ENCODE data around the gene CARM1.
"Not testable (repeated sequence)": the region's sequence is repeated elsewhere in the genome, so short reads cannot be mapped to it uniquely, and the experiment has no call there.

The CARM1 gene

DNA sequence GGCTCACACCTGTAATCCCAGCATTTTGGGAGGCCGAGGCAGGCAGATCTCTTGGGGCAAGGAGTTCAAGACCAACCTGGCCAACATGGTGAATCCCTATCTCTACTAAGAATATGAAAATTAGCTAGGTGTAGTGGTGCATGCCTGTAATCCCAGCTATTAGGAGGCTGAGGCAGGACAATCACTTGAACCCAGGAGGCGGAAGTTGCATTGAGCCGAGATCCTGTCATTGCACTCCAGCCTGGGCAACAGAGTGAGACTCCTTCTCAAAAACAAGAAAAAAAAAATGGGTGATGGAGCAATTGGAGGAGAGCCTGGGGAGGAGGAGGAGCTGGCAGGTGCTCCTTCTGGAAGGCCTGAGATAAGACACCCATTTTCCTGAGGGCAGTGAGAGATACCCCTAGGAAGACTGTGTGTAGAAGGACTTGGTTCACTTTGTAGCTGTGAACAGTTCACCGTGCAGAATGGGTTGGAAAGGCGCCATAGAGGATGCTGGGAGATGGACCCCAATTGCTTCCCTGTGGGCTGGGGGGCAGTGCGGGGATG, 8.7 kb upstream of the CARM1 start:
- Histone ChIP-seq H3K4me1 (ENCODE audit: control insufficient read depth, insufficient read depth, low read length) (no peaks in the 10 kb centered on the region; the same call in 1 of the 2 replicates), H3K9me3 (ENCODE audit: control insufficient read depth, insufficient read depth, low read length) (no peaks in the 10 kb centered on the region), H3K27ac (ENCODE audit: low read length) (no peak overlapping the region), H3K27me3 (ENCODE audit: control insufficient read depth, insufficient read depth, low read length) (no peaks in the 10 kb centered on the region), H3K4me3 (ENCODE audit: low read length) (no peak overlapping the region), H3K36me3 (ENCODE audit: control insufficient read depth, insufficient read depth, low read length) (no peaks in the 10 kb centered on the region)
- no CpG with 5 or more reads among the region's 6 CpGs for WGBS (ENCODE audit: insufficient coverage, insufficient read length)
- DNase-seq (ENCODE audit: low read depth, low spot score), result no peak

DNA sequence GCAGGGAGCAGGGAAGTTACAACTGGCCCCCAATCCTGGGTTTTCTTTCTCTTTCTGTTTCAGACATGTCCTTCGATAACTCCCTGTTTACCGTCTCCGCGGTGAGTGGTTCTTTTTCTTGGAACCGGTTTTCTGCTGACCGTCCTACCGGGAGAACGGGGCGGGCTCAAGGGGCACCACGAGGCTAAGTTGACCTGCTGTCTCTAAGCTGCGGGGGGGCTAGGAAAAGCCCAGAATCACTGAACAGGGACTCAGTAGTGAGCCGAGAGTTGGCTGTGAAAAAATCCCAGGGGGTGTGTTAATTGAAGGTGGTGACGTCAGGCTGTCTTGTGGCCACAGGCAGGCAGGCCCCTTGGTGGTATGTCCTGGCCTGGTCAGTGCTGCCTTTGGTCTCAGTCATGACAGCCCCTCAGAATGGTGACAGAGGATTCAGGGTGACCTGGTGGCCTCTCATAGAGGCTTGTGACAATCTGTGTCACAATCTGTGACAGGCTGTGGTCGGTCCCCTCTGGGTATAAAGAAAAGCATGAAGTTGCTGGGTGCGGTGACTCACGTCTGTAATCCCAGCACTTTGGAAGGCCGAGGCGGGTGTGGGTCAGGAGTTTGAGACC, 8.1 kb upstream of the CARM1 start:
- Histone ChIP-seq H3K4me3 (ENCODE audit: low read length) (no peak overlapping the region), H3K9me3 (ENCODE audit: control insufficient read depth, insufficient read depth, low read length) (no peaks in the 10 kb centered on the region), H3K27ac (ENCODE audit: low read length) (no peak overlapping the region), H3K27me3 (ENCODE audit: control insufficient read depth, insufficient read depth, low read length) (no peaks in the 10 kb centered on the region), H3K36me3 (ENCODE audit: control insufficient read depth, insufficient read depth, low read length) (no peaks in the 10 kb centered on the region), H3K4me1 (ENCODE audit: control insufficient read depth, insufficient read depth, low read length) (no peaks in the 10 kb centered on the region; the same call in 1 of the 2 replicates)
- WGBS (ENCODE audit: insufficient coverage, insufficient read length), result no CpG with 5 or more reads among the region's 18 CpGs
- DNase-seq (ENCODE audit: low read depth, low spot score), result no peak

DNA sequence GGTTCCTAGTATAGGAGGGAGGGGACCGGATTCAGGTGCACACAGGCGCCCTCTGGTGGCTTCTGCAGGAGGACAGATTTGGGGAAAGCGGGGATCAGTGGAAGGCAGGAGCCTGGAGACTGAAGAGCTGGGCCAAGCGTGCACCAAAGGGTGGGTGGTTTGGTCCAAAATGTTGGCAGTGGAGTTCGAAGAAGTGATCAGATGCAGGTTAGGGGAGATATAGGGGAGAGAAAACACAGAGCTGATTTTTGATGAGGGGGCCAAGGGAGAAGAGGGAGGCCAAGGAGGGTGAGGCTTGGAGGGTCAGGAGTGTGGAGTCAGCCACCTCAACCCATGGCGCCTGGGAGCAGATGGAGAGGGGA, 6.8 kb upstream of the CARM1 start:
- H3K9me3 ChIP-seq (ENCODE audit: control insufficient read depth, insufficient read depth, low read length), result no peaks in the 10 kb centered on the region
- H3K36me3 ChIP-seq (ENCODE audit: control insufficient read depth, insufficient read depth, low read length), result no peaks in the 10 kb centered on the region
- no peaks in the 10 kb centered on the region for H3K27me3 ChIP-seq (ENCODE audit: control insufficient read depth, insufficient read depth, low read length)
- no peaks in the 10 kb centered on the region; the same call in 1 of the 2 replicates for H3K4me1 ChIP-seq (ENCODE audit: control insufficient read depth, insufficient read depth, low read length)
- no CpG with 5 or more reads among the region's 6 CpGs for WGBS (ENCODE audit: insufficient coverage, insufficient read length)
- H3K27ac ChIP-seq (ENCODE audit: low read length), result no peak overlapping the region
- H3K4me3 ChIP-seq (ENCODE audit: low read length), result no peak overlapping the region
- no peak for DNase-seq (ENCODE audit: low read depth, low spot score)

DNA sequence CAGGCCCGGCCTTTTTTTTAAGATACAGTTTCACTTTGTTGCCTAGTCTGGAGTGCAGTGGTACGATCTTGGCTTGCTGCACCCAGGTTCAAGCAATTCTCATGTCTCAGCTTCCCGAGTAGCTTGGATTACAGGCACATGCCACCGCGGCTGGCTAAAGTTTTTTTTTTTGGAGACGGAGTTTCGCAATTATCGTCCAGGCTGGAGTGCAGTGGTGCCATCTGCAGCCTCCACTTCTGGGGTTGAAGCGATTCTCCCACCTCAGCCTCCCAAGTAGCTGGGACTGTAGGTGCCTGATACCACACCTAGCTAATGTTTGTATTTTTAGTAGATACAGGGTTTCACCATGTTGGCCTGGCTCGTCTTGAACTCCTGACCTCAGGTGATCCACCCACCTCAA, 4.9 kb upstream of the CARM1 start:
- Histone ChIP-seq H3K9me3 (ENCODE audit: control insufficient read depth, insufficient read depth, low read length) (no peaks in the 10 kb centered on the region), H3K36me3 (ENCODE audit: control insufficient read depth, insufficient read depth, low read length) (no peaks in the 10 kb centered on the region), H3K27me3 (ENCODE audit: control insufficient read depth, insufficient read depth, low read length) (no peaks in the 10 kb centered on the region), H3K27ac (ENCODE audit: low read length) (no peak overlapping the region), H3K4me1 (ENCODE audit: control insufficient read depth, insufficient read depth, low read length) (no peaks in the 10 kb centered on the region; the same call in 1 of the 2 replicates), H3K4me3 (ENCODE audit: low read length) (no peak overlapping the region)
- WGBS (ENCODE audit: insufficient coverage, insufficient read length), result no CpG with 5 or more reads among the region's 10 CpGs
- DNase-seq (ENCODE audit: low read depth, low spot score), result no peak

DNA sequence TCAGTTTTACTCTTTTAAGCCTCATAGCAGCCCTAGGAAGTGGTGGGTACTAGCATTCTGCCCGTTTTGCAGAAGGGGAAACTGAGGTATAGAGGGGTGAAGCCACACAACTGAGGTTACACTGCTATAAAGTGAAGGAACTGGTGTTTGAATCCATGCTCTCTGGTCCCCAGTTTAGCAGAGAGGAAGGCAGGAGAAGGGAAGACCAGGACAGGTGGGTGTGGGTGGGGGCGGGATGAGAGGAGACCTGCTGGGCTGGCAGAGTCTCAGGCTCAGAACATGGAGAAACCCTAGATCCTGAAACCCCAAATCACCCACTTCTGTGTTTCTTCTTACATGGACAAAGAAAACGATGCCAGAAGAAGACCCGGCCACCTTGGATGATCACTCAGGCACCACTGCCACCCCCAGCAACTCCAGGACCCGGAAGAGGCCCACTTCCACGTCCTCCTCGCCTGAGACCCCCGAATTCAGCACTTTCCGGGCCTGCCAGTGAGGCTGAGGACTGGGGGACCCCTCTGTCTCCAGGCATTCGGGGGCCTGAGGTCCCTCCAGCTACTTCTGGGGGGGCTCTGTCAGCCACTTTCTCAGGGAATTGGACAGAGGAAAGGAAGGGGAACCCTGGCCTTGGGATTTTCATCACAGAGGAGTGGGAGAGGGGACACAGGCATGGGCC, 2.3 kb upstream of the CARM1 start:
- H3K27ac ChIP-seq (ENCODE audit: low read length), result no peak overlapping the region
- H3K9me3 ChIP-seq (ENCODE audit: control insufficient read depth, insufficient read depth, low read length), result no peaks in the 10 kb centered on the region
- H3K27me3 ChIP-seq (ENCODE audit: control insufficient read depth, insufficient read depth, low read length), result no peaks in the 10 kb centered on the region
- H3K4me1 ChIP-seq (ENCODE audit: control insufficient read depth, insufficient read depth, low read length), result no peaks in the 10 kb centered on the region; the same call in 1 of the 2 replicates
- DNase-seq (ENCODE audit: low read depth, low spot score), result no peak
- no peak overlapping the region for H3K4me3 ChIP-seq (ENCODE audit: low read length)
- WGBS (ENCODE audit: insufficient coverage, insufficient read length), result no CpG with 5 or more reads among the region's 10 CpGs
- H3K36me3 ChIP-seq (ENCODE audit: control insufficient read depth, insufficient read depth, low read length), result no peaks in the 10 kb centered on the region

DNA sequence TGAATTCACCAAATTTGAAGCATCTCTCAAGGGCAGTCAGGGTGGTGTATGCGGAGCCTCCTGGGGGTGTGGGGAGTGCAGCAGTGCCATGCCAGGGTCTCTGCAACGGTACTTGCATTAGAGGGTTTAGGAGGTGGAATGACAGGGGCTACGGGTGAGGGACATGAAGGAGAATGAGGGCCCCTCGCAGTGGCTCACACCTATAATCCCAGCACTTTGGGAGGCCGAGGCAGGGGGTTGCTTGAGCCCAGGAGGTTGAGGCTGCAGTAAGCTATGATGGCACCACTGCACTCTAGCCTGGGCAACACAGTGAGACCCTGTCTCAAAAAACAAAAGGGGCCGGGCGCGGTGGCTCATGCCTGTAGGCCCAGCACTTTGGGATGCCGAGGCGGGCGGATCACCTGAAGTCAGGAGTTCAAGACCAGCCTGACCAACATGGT, 1.5 kb upstream of the CARM1 start:
- H3K36me3 ChIP-seq (ENCODE audit: control insufficient read depth, insufficient read depth, low read length); H3K9me3 ChIP-seq (ENCODE audit: control insufficient read depth, insufficient read depth, low read length); H3K4me3 ChIP-seq (ENCODE audit: low read length); H3K27me3 ChIP-seq (ENCODE audit: control insufficient read depth, insufficient read depth, low read length); DNase-seq (ENCODE audit: low read depth, low spot score); H3K27ac ChIP-seq (ENCODE audit: low read length); H3K4me1 ChIP-seq (ENCODE audit: control insufficient read depth, insufficient read depth, low read length): not testable (repeated sequence)
- WGBS (ENCODE audit: insufficient coverage, insufficient read length), result no CpG with 5 or more reads among the region's 11 CpGs

DNA sequence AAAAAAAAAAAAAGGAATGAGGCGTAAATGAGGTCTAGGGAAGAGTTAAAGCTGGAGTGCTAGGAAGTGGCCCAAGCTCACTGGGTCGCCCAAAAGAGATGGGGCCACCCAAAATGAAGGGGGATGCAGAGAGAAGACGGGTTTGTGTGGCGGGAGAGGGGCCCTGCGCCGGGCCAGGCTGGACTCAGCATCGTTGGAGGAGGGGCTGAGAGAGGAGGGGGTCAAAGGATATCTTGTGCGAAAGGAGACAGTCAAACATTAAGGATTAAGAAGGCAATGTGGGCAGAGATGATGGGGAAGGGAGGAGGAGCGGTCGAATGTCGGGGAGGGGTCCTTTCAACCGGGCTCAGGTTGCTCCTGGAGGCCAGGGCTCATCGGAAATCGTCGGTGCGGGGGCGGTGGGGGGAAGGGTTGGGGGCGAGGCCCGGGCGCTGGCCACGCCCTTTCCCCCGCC, 825 bp upstream of the CARM1 start:
- Histone ChIP-seq H3K27ac (ENCODE audit: low read length) (no peak overlapping the region), H3K4me1 (ENCODE audit: control insufficient read depth, insufficient read depth, low read length) (no peaks in the 10 kb centered on the region), H3K9me3 (ENCODE audit: control insufficient read depth, insufficient read depth, low read length) (no peaks in the 10 kb centered on the region), H3K36me3 (ENCODE audit: control insufficient read depth, insufficient read depth, low read length) (no peaks in the 10 kb centered on the region), H3K27me3 (ENCODE audit: control insufficient read depth, insufficient read depth, low read length) (no peaks in the 10 kb centered on the region), H3K4me3 (ENCODE audit: low read length) (peak overlapping the region; percentile 13; the same call in 1 of the 2 replicates)
- no peak for DNase-seq (ENCODE audit: low read depth, low spot score)
- no CpG with 5 or more reads among the region's 22 CpGs for WGBS (ENCODE audit: insufficient coverage, insufficient read length)

DNA sequence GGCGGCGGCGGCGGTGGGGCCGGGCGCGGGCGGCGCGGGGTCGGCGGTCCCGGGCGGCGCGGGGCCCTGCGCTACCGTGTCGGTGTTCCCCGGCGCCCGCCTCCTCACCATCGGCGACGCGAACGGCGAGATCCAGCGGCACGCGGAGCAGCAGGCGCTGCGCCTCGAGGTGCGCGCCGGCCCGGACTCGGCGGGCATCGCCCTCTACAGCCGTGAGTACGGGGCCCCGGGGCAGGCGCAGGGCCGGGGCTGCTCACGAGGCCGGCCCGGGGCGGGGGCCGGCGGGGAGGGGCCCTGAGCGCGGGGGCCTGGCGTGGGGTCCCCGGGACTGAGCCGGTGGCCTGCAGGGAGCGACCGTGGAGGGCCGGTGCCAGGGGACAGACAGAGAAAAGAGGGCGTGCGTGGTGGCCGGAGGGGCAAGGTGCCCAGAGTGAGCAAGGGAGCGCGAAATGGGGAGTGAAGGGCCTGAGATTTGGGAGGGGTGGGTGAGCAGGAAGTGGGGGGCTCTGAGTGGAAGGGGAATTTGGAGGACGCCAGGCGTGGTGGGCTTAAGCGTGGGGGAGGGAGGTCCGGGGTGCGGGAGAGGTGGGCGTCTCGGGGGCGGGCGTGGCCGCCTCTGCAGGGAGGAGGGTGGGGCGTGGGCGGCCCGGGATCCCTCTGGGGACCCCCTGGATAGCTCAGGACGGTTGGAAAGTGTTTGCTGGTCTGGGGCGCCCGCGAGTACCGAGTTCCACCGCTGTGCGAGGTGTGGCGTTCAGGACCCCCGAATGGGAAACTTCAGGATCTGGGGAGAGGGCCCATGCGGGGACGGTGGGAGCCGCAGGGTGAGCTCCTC, 575 bp downstream of the CARM1 start:
- peak overlapping the region; percentile 90 for H3K4me3 ChIP-seq (ENCODE audit: low read length)
- no peak for DNase-seq (ENCODE audit: low read depth, low spot score)
- no peaks in the 10 kb centered on the region for H3K36me3 ChIP-seq (ENCODE audit: control insufficient read depth, insufficient read depth, low read length)
- H3K27ac ChIP-seq (ENCODE audit: low read length), result no peak overlapping the region
- no peaks in the 10 kb centered on the region for H3K9me3 ChIP-seq (ENCODE audit: control insufficient read depth, insufficient read depth, low read length)
- no CpG with 5 or more reads among the region's 90 CpGs for WGBS (ENCODE audit: insufficient coverage, insufficient read length)
- no peaks in the 10 kb centered on the region for H3K27me3 ChIP-seq (ENCODE audit: control insufficient read depth, insufficient read depth, low read length)
- no peaks in the 10 kb centered on the region for H3K4me1 ChIP-seq (ENCODE audit: control insufficient read depth, insufficient read depth, low read length)

DNA sequence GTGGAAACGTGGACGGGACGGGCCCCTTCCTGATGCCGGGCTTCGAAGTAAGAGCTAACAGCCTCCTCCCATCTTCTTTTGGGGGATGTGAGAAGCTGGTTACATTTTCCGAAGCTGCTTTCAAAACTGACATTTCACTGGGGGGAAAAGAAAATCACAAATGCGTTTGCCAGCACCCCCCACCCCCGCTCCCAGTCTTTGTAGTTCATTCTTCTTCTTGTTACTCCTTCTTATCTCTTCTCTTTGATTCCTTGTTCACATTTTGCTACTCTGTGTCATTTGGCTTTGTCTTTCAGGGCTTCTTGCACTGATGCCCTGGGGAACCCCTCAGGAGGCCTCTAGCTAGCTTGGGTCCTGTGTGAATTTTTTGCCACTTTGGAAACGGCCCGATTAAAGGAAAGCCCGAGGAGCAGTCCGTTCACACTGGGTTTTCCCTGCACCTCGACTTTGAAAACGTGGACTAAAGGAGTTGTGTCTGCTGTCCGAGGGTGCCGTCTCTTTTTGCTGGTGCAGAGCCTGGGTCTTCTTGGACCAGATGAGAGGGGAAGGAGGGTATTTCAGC, 1.3 kb downstream of the CARM1 start:
- no CpG with 5 or more reads among the region's 16 CpGs for WGBS (ENCODE audit: insufficient coverage, insufficient read length)
- no peaks in the 10 kb centered on the region for H3K9me3 ChIP-seq (ENCODE audit: control insufficient read depth, insufficient read depth, low read length)
- H3K4me1 ChIP-seq (ENCODE audit: control insufficient read depth, insufficient read depth, low read length), result no peaks in the 10 kb centered on the region
- H3K27me3 ChIP-seq (ENCODE audit: control insufficient read depth, insufficient read depth, low read length), result no peaks in the 10 kb centered on the region
- no peaks in the 10 kb centered on the region for H3K36me3 ChIP-seq (ENCODE audit: control insufficient read depth, insufficient read depth, low read length)
- no peak for DNase-seq (ENCODE audit: low read depth, low spot score)
- H3K4me3 ChIP-seq (ENCODE audit: low read length), result peak overlapping the region; percentile 90; the same call in 1 of the 2 replicates
- no peak overlapping the region for H3K27ac ChIP-seq (ENCODE audit: low read length)

DNA sequence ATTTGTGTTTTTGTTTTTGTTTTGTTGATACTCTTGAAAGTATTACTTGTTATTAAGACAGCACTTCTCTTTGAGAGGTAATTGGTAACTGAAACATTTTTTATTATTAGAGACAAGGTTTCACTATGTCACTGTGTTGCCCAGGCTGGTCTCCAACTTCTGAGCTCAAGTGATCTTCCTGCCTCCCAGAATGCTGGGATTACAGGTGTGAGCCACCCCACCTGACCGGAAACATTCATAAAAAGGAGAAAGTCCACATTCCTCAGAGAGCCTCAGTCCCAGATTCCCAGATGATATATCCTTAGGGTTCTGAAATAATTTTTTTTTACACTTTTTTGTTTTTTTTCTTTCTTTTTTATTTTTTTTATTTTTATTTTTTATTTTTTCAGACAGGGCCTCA, 2.7 kb downstream of the CARM1 start:
- Histone ChIP-seq H3K27me3 (ENCODE audit: control insufficient read depth, insufficient read depth, low read length) (no peaks in the 10 kb centered on the region), H3K4me3 (ENCODE audit: low read length) (no peak overlapping the region), H3K4me1 (ENCODE audit: control insufficient read depth, insufficient read depth, low read length) (no peaks in the 10 kb centered on the region), H3K9me3 (ENCODE audit: control insufficient read depth, insufficient read depth, low read length) (no peaks in the 10 kb centered on the region), H3K27ac (ENCODE audit: low read length) (no peak overlapping the region), H3K36me3 (ENCODE audit: control insufficient read depth, insufficient read depth, low read length) (no peaks in the 10 kb centered on the region)
- no CpG with 5 or more reads among the region's 1 CpG for WGBS (ENCODE audit: insufficient coverage, insufficient read length)
- DNase-seq (ENCODE audit: low read depth, low spot score), result no peak
